GM18499 (cell line): Measurements from ENCODE around the gene PTCHD1.
A peak's percentile ranks its signal among the peaks of the same experiment; 100 is the strongest.

ENCODE experiments used
- ATAC-seq: cut with Tn5 transposase; IDR thresholded peaks from one replicate; pipeline ENCODE4 v1.9.1; 2021; ENCODE audit warnings: moderate number of reproducible peaks; ENCODE audit not compliant: insufficient read depth, unreplicated experiment

Gene PTCHD1

DNA sequence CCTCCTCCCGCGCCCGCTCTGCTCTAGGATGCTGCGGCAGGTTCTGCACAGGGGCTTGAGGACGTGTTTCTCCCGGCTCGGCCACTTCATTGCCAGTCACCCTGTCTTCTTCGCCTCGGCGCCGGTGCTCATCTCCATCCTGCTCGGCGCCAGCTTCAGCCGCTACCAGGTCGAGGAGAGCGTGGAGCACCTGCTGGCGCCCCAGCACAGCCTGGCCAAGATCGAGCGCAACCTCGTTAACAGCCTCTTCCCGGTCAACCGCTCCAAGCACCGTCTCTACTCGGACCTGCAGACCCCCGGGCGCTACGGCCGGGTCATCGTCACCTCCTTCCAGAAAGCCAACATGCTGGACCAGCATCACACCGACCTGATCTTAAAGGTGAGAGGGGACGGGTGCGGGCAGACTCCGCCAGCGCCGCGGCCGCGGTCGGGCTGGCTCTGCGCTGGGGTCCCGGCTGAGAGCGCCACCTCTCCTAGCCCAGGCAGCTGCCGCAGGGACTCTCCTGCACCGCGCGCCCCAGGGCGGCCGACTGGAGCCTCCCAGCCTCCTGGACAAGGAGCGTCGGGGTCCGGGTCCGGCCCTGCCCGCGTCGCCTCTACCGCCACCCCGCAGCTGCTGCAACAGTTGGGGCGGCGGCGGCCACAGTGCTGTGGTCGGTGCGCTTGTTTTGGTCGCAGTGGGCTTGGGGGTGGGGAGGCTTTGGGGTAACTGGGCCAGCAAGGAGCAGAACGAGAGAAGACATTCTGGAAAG is at the start of gene PTCHD1:
Gene PTCHD1 (plus strand): TSS at position 2 of the 752 bp plus-strand sequence. CDS start 27 bp downstream, at position 29.
- ATAC-seq = no peak

DNA sequence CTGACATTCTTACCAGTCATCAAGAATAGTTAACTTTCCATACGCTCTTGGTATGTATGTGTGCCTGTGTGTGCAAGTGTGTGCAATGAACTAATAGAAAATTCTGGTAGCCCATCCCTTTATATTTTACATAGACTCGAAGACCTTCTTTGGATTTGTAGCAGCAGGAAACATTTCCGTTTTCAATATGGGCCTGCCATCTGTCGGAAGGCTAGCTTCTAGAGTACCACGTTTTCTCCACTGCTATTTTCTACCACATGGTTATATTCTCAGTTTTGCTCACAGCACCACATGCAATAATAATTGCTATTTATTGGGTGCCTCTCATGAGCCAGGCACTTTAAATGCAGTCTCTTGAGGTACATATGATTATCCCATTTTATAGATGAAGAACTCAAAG is 47.9 kb upstream of the PTCHD1 start:
- ATAC-seq = no peak

DNA sequence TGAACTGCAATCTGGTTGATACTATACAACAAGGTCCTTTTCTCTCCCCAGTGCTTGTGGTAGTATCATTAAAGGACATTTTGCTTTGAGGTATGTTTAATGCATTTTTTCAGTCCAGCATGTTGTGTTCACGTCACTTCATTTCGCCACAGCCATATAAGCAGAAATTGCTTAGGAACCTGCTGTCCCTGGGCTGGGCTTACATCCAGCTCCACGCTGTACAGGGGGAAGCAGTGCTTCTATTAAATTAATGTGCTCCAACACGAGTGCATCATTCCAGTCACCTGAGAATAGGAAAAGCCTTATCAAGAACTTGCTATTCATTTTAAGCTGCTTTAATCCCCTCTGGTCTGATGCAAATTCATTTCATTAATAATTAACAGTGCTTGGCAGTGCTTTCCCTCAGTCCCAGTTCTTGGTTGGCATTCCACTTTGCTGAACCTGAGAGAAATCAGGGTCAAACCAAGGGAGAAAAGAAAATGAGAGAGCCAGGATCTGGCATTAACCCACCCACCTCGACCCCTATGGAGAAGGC is 47.4 kb upstream of the PTCHD1 start:
- ATAC-seq = no peak

DNA sequence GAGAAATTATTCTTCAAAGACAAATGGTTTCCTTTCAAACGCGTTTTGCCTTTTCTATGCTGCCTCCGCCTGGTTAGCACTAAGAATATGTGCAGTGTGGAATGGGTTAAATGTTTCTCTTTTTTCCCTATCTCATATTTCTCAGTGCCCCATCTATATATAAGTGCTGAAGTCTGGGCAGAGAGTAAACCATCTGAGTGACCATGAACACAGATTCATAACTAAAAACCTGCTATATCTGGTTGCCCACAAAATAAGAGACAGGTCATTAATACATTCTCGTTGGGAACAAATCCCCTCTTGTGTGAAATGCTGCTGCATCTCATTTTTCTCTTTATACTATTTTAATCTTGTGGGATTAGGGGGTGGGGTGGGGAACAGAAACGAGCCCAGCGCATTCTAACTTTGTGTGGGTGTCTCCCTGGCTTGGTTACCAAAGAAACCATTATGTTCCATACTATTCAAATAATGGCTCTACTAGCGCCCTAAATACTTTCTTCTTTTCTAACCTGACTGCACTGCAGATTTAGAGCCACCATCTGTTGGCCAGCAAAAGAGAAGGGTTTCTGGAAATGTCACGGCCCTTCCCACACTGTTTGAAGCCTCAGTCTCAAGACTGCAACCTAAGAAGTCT is 42.2 kb upstream of the PTCHD1 start:
- ATAC-seq = no peak

DNA sequence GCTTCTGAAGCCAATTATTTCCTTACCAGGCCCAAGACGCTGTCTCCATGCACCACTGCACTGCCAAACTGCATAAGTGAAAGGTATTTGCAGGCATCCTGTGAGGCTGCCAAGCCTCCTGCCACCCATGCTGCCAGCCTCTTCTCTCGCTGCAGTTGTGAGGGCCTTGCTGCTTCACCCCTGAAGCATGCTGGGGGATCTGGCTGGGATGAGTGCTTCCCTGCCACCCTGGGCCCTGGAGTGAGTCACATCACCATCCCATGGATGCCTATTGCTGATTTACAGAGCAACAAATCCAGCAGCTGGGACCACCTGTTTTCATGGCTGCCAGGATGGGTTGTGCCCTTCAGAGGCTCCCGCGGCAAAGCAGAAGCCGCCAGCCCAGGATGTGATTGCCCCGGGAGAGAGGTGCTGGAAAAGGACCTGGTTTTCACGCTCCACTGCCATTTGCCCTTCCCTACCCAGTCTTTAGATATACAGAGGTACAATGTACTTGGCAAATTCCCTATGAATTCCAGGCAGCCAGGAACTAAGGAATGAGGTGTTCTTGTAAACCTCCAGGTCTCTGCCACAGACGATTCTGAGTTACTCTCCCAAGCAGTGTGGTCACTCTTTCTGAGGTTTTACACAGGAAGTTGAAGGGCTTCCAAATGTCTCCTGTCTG is 41.5 kb upstream of the PTCHD1 start:
- no peak for ATAC-seq

DNA sequence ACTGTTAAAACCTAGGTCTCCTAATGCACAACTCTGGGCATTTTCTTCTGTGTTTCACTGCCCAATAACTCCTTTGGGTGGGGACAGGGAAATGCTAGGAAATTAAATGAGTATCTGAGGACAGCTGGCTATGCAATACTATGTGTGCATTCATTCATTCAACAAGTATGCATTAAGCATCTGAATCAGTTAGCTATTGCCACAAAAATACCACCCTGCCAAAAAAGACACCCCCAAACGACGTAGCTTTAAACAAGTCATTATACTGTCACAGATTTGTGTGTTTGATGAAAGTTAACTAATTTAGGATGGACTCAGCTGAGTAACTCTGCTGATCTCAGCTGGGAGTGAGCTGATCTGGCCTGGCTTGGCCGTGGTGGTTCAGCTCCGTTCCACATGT is 29.8 kb upstream of the PTCHD1 start:
- ATAC-seq = no peak

DNA sequence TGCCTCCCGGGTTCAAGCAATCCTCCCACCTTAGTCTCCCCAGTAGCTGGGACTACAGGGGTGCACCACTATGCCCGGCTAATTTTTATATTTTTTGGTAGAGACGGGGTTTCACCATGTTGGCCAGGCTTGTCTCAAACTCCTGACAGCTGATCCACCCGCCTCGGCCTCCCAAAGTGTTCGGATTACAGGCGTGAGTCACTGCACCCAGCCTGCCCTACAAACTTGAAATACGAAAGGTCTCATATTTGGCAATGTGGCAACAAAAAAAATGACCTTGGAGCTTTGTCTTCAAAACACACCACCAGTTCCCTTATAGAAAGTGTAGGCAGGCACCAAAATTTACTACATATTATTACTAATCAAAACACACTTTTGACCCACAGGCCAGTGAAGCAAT is 22.9 kb upstream of the PTCHD1 start:
- ATAC-seq = no peak

DNA sequence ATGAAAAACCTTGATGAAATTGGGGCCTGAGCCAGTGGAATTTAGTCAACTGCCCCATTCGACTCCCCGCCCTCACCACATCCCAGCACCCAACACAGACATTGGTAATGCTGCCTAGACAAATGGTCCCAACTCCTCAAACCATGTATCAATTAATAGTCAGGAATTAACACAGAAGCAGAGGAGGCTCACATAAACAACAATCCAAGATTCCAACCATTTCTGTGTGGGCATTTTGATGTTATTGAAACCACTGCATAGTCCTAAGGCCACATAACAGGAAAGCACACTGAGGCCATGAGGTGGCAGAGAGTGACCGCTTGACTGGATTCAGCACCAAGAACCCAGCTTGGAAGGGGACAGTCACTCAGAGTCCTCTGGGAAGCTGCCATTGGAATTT is 22.5 kb upstream of the PTCHD1 start:
- ATAC-seq = no peak

DNA sequence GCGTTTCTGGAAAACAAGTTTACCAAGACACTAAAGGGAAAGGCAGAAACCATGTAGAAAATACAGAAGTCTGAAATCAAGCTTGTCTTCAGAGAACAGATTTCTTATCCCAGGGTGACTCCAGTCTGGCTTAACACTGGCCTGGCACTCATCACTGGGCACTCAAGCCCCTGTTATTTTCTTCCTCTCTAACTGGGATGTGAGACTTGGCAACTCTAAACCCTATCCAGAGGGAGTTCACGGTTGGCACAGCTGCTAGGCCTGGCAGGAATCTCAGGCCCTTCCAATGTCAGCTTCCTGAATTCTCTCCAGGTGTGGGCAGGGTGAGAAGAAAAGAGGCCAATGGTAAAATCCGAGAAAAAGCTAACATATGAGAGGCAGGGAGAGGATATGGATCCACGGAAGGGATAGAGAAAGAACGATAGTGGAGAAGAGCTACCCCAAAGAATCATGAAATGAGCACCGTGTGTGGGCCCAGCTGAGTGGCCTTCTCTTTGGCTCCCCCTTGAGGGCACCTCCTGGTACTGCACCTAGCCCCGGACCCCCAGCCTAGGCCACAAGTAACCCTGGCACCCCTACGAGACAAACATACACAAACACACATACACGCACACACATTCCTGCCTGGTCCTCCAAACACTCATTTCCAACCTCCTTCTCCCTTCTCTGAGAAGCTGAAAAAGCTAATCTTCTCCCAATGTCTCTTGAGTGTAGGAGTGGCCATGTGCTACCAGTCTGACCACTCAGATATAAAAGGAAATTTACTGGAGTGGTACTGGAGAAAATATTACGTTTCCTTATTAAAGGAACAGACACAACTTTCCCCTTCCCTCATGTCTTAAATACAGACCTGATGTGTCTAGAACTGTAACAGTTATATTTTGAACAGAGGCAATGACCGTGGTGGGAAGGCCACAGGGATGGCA is 16.6 kb upstream of the PTCHD1 start:
- ATAC-seq = peak; percentile 57

DNA sequence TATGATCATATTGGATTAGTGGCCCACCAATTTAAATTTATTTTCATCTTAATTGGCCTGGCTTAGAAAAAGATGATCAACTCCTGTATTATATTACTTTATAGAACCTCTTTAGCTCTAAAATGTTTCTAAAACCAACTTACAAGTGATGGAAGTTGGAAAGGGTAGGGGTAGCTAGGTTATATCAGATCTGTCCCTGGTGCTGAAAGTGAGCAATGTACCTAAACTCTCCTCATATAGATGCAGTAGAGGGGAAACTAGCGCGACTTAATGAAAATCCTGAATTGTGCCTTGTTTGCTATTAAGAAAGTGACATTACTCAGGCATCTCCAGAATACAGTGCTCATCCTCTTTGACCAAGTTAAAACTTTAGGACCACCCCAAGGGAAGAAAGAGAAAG is 7.5 kb upstream of the PTCHD1 start:
- ATAC-seq = no peak

DNA sequence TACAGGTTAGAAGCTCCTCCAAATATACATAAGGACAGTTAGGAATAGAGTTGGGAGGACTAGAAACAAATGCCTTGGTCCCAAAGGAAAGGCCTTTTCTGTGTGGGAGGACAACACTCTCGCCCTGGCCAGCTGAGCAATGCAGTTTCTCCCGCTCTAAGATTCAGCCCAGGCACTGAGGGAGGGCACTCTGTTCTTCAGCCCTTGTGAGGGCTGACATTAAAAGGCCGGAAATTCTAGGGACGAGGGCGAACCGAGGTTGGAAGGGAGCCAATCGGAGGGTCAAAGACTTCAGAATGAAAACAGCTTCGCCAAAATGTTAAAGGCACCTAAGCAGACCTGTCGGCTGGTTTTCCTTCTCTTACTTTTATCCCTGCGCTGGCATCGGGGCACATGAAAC is 2.9 kb upstream of the PTCHD1 start:
- ATAC-seq = no peak

DNA sequence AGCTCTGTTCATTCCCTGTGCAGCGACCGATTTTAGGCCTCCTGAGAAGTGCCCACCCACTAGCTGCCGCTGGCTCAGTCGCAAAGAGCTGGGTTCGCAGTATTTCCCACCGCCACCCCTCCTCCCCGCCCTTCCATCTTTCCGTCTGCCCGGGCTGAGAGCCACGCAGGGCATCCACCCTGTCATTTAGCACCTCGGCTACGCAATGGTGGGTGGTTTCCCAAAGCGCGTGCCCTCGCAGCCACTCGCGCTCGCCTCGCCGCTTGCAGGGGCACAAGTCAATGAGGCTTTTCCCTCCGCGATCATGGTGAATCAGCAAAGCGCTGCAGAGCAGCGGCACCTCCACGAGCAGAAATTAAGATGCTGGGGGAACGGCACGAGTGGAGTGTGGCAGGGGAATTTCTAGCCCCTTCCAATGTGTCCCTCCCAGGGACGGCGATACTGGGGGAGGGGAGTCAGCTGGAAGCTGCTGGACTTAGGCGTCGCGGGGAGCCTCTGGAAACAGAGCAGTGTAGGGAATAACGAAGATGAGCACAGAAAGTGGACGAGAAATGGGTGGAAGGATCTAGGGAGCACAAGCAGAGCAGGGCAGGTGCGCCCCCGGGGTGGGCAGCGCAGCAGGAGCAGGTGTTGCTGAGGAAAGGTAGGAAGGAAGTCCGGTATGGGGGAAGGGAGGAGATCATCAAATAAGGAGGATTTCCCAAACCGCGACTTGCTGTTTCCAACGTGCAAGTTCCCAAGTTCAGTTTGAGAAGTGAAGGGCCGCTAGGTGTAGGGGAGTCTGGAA is 2.4 kb upstream of the PTCHD1 start:
- no peak for ATAC-seq

DNA sequence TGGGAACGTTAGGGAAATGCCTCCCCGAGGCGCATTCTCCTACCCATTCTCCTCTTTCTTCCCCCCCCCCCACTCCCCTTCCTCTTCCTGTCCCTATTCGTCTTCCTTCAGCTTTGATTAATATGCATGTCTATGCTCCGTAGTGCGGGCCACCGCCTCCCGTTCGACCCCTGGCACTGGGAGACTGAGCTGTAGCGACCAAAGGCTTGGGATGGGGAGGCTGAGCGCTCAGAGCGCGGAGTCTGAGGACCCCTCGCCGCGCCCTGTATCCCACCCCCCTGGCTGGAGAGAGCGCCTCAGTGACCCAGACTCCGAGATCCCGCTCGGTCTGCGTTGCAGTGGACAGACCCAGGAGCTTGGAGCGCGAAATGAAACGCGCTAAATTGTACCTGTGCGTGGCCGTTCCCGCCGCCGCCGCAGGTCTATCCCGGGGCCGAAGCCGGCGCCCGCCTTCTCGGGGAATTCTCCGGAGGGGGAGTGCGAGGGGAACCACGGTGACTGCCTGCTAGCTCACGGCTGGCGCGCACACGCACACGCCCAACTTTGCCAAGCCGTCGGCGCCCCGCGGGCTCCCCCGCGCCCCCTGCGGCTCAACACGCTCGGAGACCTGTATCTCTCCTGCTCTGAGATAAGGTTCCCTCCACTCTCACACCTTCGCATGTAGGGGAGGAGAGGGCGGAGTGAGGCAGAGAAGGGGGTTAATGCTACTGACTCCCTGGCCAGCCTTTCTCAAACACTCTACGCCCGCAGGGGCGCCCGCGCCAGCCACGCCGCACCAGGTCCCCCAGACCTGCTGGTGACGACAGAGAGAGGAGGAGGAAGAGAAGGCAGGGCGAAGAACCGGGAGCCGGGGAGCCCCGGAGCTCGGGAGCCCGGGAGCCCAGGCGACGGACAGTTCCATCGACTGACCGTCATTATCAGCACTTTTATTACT is 1.5 kb upstream of the PTCHD1 start:
- ATAC-seq = no peak

DNA sequence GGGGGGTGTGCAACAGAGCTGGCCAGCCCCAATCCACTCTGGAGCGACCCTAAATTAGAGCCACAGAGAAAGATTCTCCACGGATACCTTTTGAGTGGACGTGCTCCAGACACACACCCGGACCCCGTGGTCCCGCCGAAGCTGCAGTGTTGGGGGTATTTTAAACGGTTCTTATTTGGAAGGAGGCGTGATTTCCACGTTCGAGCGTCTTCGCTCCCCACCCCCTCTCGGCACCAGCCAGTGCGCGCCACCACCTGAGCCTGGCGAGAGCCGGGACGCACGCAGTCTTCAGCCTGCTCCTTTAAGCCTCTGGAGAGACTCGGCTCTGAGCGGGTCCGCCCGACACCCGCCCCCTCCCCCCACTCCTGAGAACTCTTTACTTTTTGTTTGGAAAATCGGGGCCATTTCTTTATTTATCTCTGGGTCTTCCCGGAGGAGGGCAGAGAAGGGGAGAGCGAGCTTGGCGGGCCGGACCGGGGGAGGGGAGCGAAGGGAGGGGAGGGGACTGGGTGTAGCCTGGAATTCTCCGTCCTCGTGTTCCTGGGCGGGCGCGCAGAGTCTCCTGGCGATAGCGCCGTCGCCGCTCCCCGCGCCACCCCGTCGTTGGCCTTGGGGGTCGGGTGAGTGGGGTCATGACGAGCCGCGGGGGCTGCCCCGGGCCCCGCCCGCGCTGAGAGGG is 668 bp upstream of the PTCHD1 start:
- ATAC-seq = no peak

DNA sequence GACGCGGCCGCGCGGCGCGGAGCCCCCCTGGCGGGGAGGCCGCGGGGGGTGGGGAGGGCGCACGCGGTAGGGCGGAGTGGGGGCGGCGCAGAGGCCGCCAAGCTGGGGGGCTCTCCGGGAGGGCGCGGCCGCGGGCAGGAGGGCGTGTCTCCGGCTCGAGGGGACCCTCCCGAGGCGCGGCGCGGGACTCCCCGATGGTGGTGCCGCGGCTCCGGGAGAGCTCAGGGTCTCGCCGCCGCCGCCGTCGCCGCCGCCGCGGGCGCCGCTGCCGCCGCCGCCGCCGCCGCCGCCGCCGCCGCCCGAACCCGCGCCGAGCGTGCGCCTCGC is 165 bp upstream of the PTCHD1 start:
- no peak for ATAC-seq

DNA sequence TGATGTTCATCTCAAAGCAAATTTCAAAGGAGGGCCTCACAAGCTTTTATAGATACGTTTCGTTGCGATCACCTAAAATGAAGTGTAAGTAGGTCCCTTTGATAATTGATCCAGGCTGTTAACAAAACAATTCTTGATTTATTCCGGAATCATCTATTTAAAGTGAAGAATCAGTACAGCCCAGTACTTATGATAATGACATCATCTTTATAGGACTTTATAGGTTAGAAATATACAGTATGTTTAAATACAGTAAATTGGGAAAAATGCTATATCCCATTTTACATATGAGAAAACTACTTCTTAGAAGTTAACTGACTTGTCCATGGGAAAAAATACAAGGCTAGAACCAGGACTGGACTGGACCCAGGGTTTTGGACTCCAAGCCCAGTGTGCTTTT is 3.7 kb downstream of the PTCHD1 start:
- no peak for ATAC-seq

DNA sequence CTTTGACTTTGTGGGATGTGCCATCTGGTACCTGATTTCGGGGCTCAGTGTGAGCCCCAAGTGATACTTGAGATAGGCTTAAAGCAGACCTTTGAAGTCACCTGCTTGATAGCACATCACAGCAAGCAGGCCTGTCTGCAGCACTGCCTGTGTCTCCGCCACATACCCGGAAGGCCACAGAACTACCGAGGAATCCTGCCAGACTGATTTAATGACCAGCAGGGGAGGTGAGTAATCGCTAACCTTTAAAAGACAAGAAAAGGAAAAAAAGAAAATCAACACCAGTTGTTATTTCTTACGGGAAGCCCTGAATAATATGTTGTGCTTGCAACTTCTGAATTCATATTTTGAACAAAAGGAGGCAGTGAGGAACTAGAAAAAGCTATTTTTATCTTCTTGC is 6.8 kb downstream of the PTCHD1 start:
- ATAC-seq = no peak

DNA sequence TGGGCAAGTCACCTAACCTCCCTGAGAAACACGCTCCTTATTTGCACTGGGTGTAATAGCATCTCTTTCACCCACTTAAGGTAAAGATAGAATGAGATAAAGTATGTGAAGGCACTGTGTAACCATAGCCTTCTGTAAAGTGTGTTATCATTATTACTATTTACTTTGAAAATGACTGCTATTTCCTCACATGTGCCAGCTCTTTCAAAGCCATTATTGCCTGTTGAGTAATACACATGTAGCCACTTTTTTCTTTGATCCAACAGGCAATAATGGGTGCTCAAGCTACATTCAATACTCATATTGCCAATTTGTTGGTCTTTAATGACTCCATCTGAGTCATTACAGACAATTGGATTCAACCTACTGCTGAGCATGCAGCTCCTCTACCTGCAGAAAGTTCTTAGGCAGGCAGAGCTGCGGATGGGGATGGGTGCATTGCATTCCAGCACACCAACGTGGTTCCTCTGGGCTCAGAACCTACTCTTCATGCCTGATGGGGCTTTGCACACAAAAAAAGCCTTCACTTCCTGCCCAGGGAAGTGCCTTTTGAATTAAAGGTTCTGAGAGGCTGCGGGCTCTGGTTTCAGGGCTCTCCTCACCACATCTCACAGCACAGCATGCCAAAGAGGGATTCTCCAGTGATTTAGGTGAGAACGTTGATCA is 9.7 kb downstream of the PTCHD1 start:
- no peak for ATAC-seq
